Caki2 (cell line): ENCODE measurements around the gene ASPSCR1. TPM values are rescaled to one million over a fixed set of nuclear protein-coding genes. Genes with fewer than 3 reads are reported as not detected.

ENCODE experiments used
- DNase-seq: peaks from one replicate; pipeline ENCODE4 v3.0.0-alpha.2; 2015; ENCODE audit warnings: low read depth
- in situ Hi-C: cut with HindIII; loops from 2 replicates; pipeline ENCODE4 v1.10.0; 2016; ENCODE audit warnings: low sequenced_read_pairs, low pct_unique_long_range_greater_than_20kb, mixed read lengths
- total RNA-seq: library from RNA; depleted of rRNA; stranded (reverse); fragments of >200 nt; shearing (Covaris generic); gene quantifications from 2 replicates; pipeline ENCODE4 v1.2.3, GENCODE V29; 2014; ENCODE audit warnings: low replicate concordance

The ASPSCR1 gene
- total RNA-seq, 1 experiment from 2014 or later = 62.8 TPM

GRCh38 chr17:82053556-82054263, 76.3 kb downstream of the ASPSCR1 start:
- DNase-seq = no peak
- in situ Hi-C loops = no loop called here

- DNase-seq = no peak
- in situ Hi-C loops = no loop called here
Measured at GRCh38 chr17:82054351-82055022, 77.1 kb downstream of the ASPSCR1 start.

- in situ Hi-C loops = no loop called here
- no peak for DNase-seq
Measured at GRCh38 chr17:82055023-82055964, 77.9 kb downstream of the ASPSCR1 start.

GRCh38 chr17:82055965-82056728, 78.7 kb downstream of the ASPSCR1 start:
- in situ Hi-C loops = no loop called here
- no peak for DNase-seq

GRCh38 chr17:82056729-82057621, 79.5 kb downstream of the ASPSCR1 start:
- DNase-seq = no peak
- in situ Hi-C loops = no loop called here

GRCh38 chr17:82058230-82058854, 80.9 kb downstream of the ASPSCR1 start:
- in situ Hi-C loops = no loop called here
- DNase-seq = no peak

GRCh38 chr17:82058855-82059249, 81.4 kb downstream of the ASPSCR1 start:
- in situ Hi-C loops = no loop called here
- no peak for DNase-seq

GRCh38 chr17:82059272-82060000, 82.0 kb downstream of the ASPSCR1 start:
- no peak for DNase-seq
- in situ Hi-C loops = no loop called here

GRCh38 chr17:82060001-82060380, 82.6 kb downstream of the ASPSCR1 start:
- in situ Hi-C loops = no loop called here
- DNase-seq = no peak

GRCh38 chr17:82060614-82061013, 83.2 kb downstream of the ASPSCR1 start:
- no peak for DNase-seq
- in situ Hi-C loops = no loop called here

GRCh38 chr17:82061047-82061925, 83.9 kb downstream of the ASPSCR1 start:
- no peak for DNase-seq
- in situ Hi-C loops = no loop called here

GRCh38 chr17:82062076-82062983, 84.9 kb downstream of the ASPSCR1 start:
- in situ Hi-C loops = no loop called here
- DNase-seq = no peak

GRCh38 chr17:82062984-82063368, 85.5 kb downstream of the ASPSCR1 start:
- in situ Hi-C loops = no loop called here
- no peak for DNase-seq
